PC-9 (cell line): ENCODE measurements around the gene PKD1L1.

Experiments used
- EZH2 ChIP-seq: fragments of 200-600 bp; sonication (generic); IDR thresholded peaks from 2 replicates; pipeline ENCODE4 v1.8.0; 2017; ENCODE audit warnings: antibody characterized with exemption, low read depth
- TF ChIP-seq, protein P1 (sequence below): fragments of 200-600 bp; sonication (generic); conservative IDR thresholded peaks from 2 replicates; pipeline ENCODE4 v1.6.1; 2017; ENCODE audit warnings: mixed run types, antibody characterized with exemption, mild to moderate bottlenecking, moderate library complexity

DNA sequence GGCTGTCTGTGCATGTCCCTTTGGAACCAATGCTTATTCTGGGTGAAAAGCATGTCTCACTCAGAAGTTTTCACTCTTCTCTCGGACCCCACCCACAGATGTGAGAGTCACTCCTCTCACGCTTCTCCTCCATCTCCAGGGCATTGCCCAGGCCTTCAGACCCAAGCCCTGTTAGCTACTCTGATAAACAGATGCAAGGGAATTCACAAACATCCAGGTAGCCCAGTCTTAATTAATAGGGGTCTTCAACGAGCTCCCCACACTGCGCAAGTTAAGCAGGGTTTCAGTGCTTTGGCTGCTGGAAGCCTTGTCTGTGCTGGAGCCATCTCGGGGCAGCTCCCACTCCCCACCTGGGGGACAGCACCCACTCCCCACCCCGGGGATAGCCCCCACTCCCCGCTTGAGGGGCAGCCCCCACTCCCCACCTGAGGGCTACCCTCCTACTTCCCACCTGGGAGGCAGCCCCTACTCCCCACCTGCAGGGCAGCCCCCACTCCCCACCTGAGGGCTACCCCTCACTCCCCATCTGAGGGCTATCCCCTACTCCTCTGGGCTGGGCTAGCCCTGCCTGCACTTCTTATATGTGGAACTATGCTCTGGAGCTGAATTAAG, 8.7 kb downstream of the PKD1L1 start:
- TF ChIP-seq, protein P1, sequence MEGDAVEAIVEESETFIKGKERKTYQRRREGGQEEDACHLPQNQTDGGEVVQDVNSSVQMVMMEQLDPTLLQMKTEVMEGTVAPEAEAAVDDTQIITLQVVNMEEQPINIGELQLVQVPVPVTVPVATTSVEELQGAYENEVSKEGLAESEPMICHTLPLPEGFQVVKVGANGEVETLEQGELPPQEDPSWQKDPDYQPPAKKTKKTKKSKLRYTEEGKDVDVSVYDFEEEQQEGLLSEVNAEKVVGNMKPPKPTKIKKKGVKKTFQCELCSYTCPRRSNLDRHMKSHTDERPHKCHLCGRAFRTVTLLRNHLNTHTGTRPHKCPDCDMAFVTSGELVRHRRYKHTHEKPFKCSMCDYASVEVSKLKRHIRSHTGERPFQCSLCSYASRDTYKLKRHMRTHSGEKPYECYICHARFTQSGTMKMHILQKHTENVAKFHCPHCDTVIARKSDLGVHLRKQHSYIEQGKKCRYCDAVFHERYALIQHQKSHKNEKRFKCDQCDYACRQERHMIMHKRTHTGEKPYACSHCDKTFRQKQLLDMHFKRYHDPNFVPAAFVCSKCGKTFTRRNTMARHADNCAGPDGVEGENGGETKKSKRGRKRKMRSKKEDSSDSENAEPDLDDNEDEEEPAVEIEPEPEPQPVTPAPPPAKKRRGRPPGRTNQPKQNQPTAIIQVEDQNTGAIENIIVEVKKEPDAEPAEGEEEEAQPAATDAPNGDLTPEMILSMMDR, result no peak
- TF ChIP-seq EZH2, result no peak
